MV-4-11 (cell line): Measurements from ENCODE around the gene GPR78.

ENCODE experiments used
- DNase-seq: peaks from one replicate; lab custom pipeline; 2025; lab: John Stamatoyannopoulos, UW

The GPR78 gene

GRCh38 chr4:8580321-8581093, at the start of gene GPR78:
Gene GPR78 (plus strand): TSS chr4:8580392. CDS start chr4:8580983, 591 bp downstream.
- no peak for DNase-seq

DNA sequence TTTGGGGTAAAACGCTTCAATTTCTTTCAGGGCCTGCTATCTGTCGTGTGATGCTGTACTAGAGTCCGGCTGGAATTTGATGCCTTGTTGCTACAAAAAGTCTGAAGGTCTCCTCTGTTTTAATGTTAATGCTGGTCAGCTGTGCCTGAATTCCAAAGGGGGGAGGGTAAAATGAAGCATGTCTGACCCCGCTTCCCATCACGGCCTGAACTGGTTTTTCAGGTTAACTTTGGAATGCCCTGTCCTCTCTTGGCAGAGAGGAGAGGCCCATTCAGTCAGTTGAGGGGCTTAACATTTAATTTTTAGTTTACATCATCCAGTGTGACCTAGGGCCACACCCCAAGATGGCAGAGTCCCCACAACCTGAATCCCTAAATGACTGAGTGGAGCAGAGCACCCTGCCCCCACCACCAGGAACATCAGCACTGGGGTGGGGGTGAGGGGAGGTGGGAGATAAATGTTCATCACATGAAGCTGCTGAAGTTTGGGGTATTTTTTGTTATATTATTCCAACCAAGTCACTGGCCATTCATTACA, 47.9 kb upstream of the GPR78 start:
- no peak for DNase-seq

GRCh38 chr4:8533274-8533865, 46.8 kb upstream of the GPR78 start:
- no peak for DNase-seq

GRCh38 chr4:8534129-8534528, 46.1 kb upstream of the GPR78 start:
- DNase-seq, result no peak

DNA sequence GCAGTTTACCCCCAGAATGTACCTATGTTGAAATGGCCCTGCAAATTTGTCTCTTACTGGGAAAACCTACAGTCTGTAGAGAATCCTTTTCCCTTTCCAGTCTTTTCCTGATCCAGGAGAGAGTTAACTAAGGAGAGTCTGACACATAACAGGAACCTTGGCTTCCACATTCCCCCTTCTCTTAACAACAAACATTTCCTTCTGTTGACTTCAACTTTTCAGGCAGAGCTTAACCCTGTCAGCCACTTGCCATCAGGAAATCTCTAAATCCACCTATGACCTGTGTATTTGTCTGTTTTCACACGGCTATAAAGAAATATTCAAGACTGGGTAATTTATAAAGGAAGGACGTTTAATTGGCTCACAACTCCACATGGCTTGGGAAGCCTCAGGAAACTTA, 45.6 kb upstream of the GPR78 start:
- no peak for DNase-seq

GRCh38 chr4:8536467-8536866, 43.7 kb upstream of the GPR78 start:
- DNase-seq, result no peak

DNA sequence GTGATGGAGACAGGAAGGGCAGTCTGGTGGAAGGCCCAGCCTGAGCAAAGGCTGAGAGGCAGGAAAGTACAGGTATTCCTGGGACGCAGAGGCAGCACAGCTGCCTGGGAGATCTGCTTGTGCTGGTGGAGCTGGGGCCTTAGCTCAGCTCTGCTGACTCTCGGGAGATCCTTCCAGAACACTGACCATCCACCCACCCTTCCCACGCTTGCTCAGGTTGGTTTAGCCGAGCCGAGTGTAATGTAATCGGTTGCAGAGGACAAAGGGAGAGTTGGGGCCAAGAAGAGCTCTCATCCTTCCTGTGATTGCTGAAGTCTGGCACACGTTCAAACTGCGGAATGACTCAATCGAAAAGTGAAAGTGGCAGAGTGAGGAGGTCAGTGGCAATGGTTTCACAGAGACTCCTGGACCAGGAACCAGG, 43.1 kb upstream of the GPR78 start:
- DNase-seq, result peak; percentile 76

GRCh38 chr4:8538076-8538702, 42.0 kb upstream of the GPR78 start:
- DNase-seq, result no peak

DNA sequence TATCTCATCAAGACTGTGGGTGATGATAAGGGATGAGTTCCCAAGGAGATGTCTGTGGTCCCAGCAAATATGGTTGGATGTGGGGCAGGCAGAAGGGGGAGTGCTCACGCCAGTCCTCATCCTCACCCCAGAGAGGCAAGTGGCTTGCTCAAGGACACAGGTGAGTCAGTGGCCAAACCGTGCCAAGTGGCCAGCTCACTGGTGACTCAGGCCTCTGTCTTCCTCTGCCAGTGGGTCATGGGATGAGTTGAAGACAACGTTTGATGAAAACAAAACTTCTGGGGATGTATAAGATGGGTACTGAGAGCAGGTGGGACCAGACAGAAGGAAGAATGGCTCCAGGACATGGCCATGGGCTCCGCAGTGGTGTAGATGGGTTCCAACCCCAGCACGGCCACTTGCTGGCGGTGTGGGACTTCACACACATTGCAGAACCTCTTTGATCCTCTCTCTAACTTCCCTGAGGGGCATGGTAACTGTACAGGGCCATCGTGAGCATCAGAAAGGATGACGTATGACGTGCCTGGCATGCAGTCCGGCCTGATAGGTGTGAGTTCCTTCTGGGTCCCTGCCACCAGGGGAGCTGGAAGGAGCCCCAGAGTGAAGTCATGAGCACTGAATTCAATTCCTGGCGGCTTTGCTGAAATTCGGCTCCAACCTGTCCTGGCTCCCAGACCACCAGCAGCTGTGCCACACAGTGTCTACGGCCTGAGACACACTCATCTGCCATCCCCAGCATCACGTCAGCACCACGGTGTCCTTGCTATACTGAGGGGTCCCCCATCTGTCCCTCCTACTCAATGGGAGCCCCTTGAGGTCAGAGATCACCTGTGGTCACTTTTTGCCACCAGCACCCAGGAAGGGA, 41.3 kb upstream of the GPR78 start:
- no peak for DNase-seq

DNA sequence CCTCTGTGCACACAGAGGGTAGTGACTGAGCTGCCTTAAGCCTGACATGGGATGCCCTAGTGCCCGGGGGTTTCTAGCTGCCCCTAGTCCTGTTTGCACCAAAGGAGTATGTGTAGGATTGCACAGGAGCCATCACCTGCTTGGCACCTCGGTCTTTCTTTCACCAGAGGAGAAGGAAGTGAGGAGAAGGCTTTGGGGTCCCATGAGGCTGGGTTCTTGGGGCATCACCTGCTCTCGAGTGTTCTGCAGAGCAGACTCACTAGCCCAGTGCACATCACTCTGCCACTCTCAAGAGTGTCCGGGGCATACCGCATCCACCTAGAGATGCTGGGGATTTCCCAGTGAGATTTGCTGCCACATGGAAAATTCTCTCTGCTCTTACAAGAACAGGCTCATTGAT, 40.5 kb upstream of the GPR78 start:
- no peak for DNase-seq

- no peak for DNase-seq
These were observed 40.1 kb upstream of the GPR78 start for GRCh38 chr4:8540072-8540471.

GRCh38 chr4:8540586-8540985, 39.6 kb upstream of the GPR78 start:
- DNase-seq, result no peak

DNA sequence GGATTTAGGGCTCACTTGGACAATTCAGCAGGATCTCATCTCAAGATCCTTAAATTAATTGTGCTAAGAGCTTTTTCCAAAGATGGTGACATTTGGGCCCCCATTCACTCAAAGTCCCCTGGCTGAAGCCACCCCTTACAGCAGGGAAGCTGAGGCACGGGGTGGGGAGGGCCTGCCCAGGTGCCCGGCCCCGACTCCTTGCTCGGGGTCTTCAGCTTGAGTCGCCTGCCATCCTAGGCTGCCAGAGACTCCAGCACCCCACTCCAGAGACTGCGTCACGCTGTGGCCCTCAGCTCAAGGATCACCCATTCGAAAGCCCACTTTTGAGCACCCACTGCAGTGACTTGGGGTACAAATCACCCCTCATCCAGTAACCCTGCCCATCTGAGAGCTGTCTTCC, 39.2 kb upstream of the GPR78 start:
- DNase-seq, result no peak

DNA sequence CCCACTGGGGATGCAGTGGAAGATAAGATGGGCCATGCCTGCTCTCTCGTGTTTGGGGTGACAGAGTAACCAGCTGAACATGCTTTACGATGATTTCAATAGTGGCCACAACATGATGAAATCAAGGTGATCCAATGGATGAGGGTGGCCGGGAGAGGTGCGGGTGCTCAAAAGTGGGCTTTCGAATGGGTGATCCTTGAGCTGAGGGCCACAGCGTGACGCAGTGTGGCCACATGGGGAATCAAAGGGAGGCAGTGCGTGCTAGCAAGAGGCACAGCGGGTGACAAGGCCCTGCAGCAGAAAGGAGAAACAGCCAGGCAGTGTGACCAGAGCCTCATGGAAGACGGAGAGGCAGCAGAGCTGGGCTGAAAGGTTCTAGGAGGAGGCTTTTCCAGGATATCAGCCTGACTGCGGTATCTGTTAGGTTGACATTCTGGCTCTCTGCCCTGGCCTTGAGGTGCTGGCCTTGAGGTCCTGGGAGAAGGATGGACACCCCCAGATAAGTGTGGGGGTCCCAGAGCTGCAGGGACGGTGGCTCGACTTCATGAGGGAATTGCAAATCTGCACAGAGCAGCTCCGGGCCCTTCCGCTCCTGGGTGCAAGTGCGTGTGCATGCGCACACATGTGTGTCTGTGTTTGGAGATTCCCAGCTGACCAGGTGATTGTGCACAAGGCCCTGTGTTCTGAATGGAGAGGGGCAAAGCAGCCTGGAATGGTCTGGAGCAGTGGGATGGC, 38.0 kb upstream of the GPR78 start:
- DNase-seq, result no peak

DNA sequence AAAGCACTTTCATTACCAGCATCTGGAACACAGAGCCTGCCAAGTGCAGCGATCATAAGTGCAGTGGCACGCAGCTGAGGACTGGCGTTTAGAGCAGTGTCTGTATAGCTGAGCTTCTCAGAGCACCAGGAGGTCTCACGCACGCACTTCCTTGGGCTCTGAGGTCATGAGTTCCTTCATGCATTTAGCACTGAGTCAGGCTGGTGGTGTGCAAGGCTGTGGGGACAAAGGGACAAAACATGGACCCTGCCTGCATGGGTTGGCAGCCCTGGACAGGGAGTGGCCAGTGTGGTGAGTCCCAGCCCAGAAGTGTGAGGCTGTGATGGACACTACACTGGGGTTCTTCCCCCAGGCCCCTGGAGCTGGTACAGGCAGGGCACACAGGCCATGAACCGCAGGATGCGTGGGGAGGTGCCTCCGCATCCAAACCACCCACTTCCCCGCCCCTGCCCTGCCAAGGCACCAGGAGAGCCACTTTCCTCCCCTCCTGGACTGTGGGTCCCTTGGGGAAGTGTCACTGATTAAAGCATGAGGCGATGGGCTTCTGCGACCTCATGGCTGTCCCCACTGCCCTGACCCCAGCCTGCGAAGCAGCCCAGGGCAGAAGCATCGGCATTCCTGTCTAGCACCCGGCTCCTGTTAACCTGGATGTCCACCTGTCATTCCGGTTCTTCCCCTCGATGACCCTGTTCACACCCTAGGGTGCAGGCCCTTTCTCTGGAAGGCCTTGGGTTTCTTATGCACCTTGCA, 37.2 kb upstream of the GPR78 start:
- no peak for DNase-seq

DNA sequence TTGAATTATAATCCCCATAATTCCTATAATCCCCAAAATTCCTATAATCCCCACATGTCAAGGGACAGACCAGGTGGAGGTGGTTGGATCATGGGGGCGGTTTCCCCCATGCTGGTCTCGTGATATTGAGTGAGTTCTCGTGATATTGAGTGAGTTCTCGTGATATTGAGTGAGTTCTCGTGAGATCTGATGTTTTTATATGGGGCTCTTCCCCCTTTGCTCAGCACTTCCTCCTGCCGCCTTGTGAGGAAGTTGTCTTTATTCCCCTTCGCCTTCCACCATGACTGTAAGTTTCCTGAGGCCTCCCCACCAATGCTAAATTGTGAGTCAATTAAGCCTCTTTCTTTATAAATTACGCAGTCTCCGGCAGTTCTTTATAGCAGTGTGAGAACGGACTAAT, 36.6 kb upstream of the GPR78 start:
- DNase-seq, result no peak

DNA sequence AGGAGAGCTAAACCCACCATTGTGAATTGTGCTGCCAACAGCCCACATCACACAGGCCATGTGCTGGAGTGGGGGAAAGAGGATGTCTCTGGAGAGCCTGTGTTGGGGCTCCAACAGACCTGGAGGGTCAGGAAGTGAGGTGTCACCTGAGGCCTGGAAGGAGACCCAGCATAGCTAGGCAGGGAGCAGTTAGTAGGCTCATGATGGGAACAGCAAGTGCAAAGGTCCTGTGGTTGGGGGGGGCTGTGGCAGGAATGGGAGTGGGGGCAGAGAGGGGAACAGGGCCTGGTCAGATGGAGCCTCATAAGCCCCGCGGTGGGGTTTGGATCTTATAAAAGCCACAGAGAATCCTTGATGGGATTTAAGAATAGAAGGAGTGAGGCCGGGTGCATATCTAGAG, 35.9 kb upstream of the GPR78 start:
- DNase-seq, result no peak

- no peak for DNase-seq
These were observed 35.3 kb upstream of the GPR78 start for GRCh38 chr4:8544741-8545438.

DNA sequence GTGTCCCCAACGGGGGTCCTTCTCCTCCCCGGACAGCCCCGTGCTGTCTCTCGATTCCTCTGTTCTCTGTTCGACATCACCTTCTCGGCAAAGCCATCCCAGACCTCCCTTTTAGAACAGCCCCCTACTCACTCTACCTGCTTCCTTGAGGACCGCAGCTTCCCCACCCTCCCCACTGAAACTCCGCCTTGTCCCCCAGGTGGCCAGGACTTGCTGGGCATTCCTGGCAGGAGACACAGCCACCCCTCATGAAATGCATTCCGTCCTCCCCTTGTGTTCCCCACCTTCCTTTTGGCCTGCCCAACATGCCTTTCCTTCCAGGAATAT, 34.8 kb upstream of the GPR78 start:
- no peak for DNase-seq

- DNase-seq, result no peak
These were observed 33.5 kb upstream of the GPR78 start for GRCh38 chr4:8546766-8547107.
